ENCODE data around the gene MGAT5.

MGAT5 gene

GRCh38 chr2:134229540-134229939 is 24.3 kb upstream of the MGAT5 start:
- no peak overlapping the region for H2AFZ ChIP-seq

GRCh38 chr2:134230885-134231284 is 23.0 kb upstream of the MGAT5 start:
- Histone ChIP-seq H3K9ac (no peak overlapping the region), H3K4me1 (peaks cover 17% of the 10 kb centered on the region), H3K79me2 (peaks cover 6% of the 10 kb centered on the region), H3K4me3 (ENCODE audit: low read depth, low read length) (no peak overlapping the region), H3K36me3 (ENCODE audit: control insufficient read depth, insufficient read depth, low read length) (no peaks in the 10 kb centered on the region), H3K27me3 (ENCODE audit: control insufficient read depth, insufficient read depth, low read length) (no peaks in the 10 kb centered on the region), H3K4me2 (ENCODE audit: low read length) (no peak overlapping the region), H3K9me3 (ENCODE audit: control insufficient read depth, low read length) (no peaks in the 10 kb centered on the region), H3K27ac (no peak overlapping the region), H2AFZ (no peak overlapping the region)
- no peak for TF ChIP-seq CTCF (IDR thresholded peaks at IDR 0.05)

More at GRCh38 chr2:134229540-134229939, 24.3 kb upstream of the MGAT5 start:
- Histone ChIP-seq H3K36me3 (ENCODE audit: control insufficient read depth, insufficient read depth, low read length) (no peaks in the 10 kb centered on the region), H3K4me1 (peaks cover 17% of the 10 kb centered on the region), H3K9ac (no peak overlapping the region), H3K9me3 (ENCODE audit: control insufficient read depth, low read length) (no peaks in the 10 kb centered on the region), H3K4me3 (ENCODE audit: low read depth, low read length) (no peak overlapping the region), H3K27me3 (ENCODE audit: control insufficient read depth, insufficient read depth, low read length) (no peaks in the 10 kb centered on the region), H3K79me2 (peaks cover 8% of the 10 kb centered on the region), H3K27ac (no peak overlapping the region), H3K4me2 (ENCODE audit: low read length) (no peak overlapping the region)
- no peak for TF ChIP-seq CTCF (IDR thresholded peaks at IDR 0.05)

GRCh38 chr2:134231301-134231964 is 22.4 kb upstream of the MGAT5 start:
- Histone ChIP-seq H3K9me3 (ENCODE audit: control insufficient read depth, low read length) (no peaks in the 10 kb centered on the region), H3K27me3 (ENCODE audit: control insufficient read depth, insufficient read depth, low read length) (no peaks in the 10 kb centered on the region), H3K79me2 (peaks cover 4% of the 10 kb centered on the region), H3K4me1 (peaks cover 17% of the 10 kb centered on the region), H3K9ac (no peak overlapping the region), H3K4me2 (ENCODE audit: low read length) (no peak overlapping the region), H3K27ac (no peak overlapping the region), H3K4me3 (ENCODE audit: low read depth, low read length) (no peak overlapping the region), H3K36me3 (ENCODE audit: control insufficient read depth, insufficient read depth, low read length) (no peaks in the 10 kb centered on the region), H2AFZ (no peak overlapping the region)
- no peak for TF ChIP-seq CTCF (IDR thresholded peaks at IDR 0.05)

GRCh38 chr2:134231965-134232340 is 21.9 kb upstream of the MGAT5 start:
- no peak for TF ChIP-seq CTCF (IDR thresholded peaks at IDR 0.05)
- peaks cover 17% of the 10 kb centered on the region for H3K4me1 ChIP-seq
- no peaks in the 10 kb centered on the region for H3K36me3 ChIP-seq (ENCODE audit: control insufficient read depth, insufficient read depth, low read length)
- no peak overlapping the region for H3K27ac ChIP-seq
- peaks cover 3% of the 10 kb centered on the region for H3K79me2 ChIP-seq
- no peak overlapping the region for H3K4me3 ChIP-seq (ENCODE audit: low read depth, low read length)
- no peak overlapping the region for H3K4me2 ChIP-seq (ENCODE audit: low read length)
- H3K9ac ChIP-seq, result no peak overlapping the region
- no peaks in the 10 kb centered on the region for H3K9me3 ChIP-seq (ENCODE audit: control insufficient read depth, low read length)
- no peaks in the 10 kb centered on the region for H3K27me3 ChIP-seq (ENCODE audit: control insufficient read depth, insufficient read depth, low read length)
- no peak overlapping the region for H2AFZ ChIP-seq

- H3K79me2 ChIP-seq, result peaks cover 3% of the 10 kb centered on the region
- H3K36me3 ChIP-seq (ENCODE audit: control insufficient read depth, insufficient read depth, low read length), result no peaks in the 10 kb centered on the region
- H3K27me3 ChIP-seq (ENCODE audit: control insufficient read depth, insufficient read depth, low read length), result no peaks in the 10 kb centered on the region
- H2AFZ ChIP-seq, result no peak overlapping the region
- no peaks in the 10 kb centered on the region for H3K9me3 ChIP-seq (ENCODE audit: control insufficient read depth, low read length)
- H3K4me3 ChIP-seq (ENCODE audit: low read depth, low read length), result no peak overlapping the region
- no peak overlapping the region for H3K4me2 ChIP-seq (ENCODE audit: low read length)
- TF ChIP-seq CTCF (IDR thresholded peaks at IDR 0.05), result no peak
- H3K9ac ChIP-seq, result no peak overlapping the region
- H3K27ac ChIP-seq, result no peak overlapping the region
- H3K4me1 ChIP-seq, result peaks cover 17% of the 10 kb centered on the region
Measured at GRCh38 chr2:134232461-134232860, 21.4 kb upstream of the MGAT5 start.

All from parathyroid adenoma (tissue), 2 donors.